PFSK-1 (cell line): ENCODE measurements around the gene XPNPEP2.

Experiments used
- FOXP2 ChIP-seq: optimal IDR thresholded peaks from 2 replicates; pipeline ENCODE3; 2011; ENCODE audit warnings: borderline replicate concordance, control low read depth, inconsistent platforms; ENCODE audit not compliant: insufficient read depth; ENCODE audit errors: extremely low read length, extremely low read depth
- POLR2AphosphoS5 ChIP-seq: IDR thresholded peaks from 2 replicates; pipeline ENCODE4 v1.6.1; 2012; ENCODE audit warnings: low read depth, mild to moderate bottlenecking, control low read depth, low read length, moderate library complexity
- SIN3A ChIP-seq: IDR thresholded peaks from 2 replicates; pipeline ENCODE4 v1.6.1; 2012; ENCODE audit warnings: mild to moderate bottlenecking, low read length, moderate library complexity, borderline replicate concordance; ENCODE audit not compliant: insufficient read depth
- TAF1 ChIP-seq: IDR thresholded peaks from 2 replicates; pipeline ENCODE4 v1.6.1; 2012; ENCODE audit warnings: low read length, control low read depth, borderline replicate concordance; ENCODE audit not compliant: insufficient read depth
- TF ChIP-seq, protein P1 (sequence below), 2 experiments: IDR thresholded peaks; 2 replicates each; pipeline versions ENCODE4 v1.6.1 to v1.8.0; 2011 to 2012; ENCODE audit warnings: low read depth in 2 of 2, low read length in 2 of 2, control low read depth in 1 of 2, inconsistent platforms in 1 of 2, mild to moderate bottlenecking in 1 of 2, moderate library complexity in 1 of 2; ENCODE audit not compliant: insufficient read depth in 1 of 2

Gene XPNPEP2

DNA sequence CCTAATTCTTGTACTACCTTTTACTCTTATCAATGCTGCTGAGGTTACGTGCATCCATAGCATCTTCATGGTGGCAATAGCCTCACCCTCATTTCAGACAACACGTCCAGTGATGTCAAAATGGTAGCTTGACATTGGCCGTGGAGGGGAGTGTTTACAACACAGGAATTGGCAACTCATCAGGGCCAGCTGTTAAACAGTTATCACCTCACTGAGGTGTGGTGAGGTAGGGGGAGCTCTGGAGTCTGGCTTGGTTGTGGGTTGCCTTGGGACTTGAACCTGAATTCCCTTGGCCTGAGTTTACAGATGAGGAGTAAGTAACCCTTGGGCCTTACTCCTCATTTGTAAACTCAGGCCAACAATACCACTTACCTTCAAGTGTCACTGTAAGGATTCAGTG, 51.4 kb downstream of the XPNPEP2 start:
- TF ChIP-seq SIN3A (no peak), FOXP2 (no peak), TAF1 (no peak), POLR2AphosphoS5 (no peak)
- TF ChIP-seq, protein P1, sequence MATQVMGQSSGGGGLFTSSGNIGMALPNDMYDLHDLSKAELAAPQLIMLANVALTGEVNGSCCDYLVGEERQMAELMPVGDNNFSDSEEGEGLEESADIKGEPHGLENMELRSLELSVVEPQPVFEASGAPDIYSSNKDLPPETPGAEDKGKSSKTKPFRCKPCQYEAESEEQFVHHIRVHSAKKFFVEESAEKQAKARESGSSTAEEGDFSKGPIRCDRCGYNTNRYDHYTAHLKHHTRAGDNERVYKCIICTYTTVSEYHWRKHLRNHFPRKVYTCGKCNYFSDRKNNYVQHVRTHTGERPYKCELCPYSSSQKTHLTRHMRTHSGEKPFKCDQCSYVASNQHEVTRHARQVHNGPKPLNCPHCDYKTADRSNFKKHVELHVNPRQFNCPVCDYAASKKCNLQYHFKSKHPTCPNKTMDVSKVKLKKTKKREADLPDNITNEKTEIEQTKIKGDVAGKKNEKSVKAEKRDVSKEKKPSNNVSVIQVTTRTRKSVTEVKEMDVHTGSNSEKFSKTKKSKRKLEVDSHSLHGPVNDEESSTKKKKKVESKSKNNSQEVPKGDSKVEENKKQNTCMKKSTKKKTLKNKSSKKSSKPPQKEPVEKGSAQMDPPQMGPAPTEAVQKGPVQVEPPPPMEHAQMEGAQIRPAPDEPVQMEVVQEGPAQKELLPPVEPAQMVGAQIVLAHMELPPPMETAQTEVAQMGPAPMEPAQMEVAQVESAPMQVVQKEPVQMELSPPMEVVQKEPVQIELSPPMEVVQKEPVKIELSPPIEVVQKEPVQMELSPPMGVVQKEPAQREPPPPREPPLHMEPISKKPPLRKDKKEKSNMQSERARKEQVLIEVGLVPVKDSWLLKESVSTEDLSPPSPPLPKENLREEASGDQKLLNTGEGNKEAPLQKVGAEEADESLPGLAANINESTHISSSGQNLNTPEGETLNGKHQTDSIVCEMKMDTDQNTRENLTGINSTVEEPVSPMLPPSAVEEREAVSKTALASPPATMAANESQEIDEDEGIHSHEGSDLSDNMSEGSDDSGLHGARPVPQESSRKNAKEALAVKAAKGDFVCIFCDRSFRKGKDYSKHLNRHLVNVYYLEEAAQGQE (IDR thresholded peaks at IDR 0.05; ENCODE audit: insufficient read depth in 1 of 2, low read depth in 2 of 2, low read length in 2 of 2) = no peak

DNA sequence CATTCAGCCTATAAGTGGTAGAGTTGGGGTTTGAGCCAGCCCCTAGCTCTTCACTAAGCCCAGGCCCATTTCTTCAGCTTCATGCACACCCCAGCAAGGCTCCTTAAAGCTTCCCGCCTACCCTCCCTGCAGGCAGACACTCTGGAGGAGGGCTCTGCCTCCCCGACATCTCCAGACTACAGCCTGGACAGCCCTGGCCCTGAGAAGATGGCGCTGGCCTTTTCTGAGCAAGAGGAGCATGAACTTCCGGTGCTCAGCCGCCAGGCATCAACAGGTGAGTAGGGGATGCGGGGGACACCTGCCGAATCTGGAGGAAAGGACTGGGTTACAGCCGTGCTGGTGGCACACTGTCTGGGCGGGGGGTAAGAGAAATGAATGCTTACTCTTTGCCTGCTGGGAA, 52.0 kb downstream of the XPNPEP2 start:
- TF ChIP-seq, protein P1 (IDR thresholded peaks at IDR 0.05; ENCODE audit: insufficient read depth in 1 of 2, low read depth in 2 of 2, low read length in 2 of 2) = no peak
- TF ChIP-seq FOXP2 (no peak), POLR2AphosphoS5 (no peak), SIN3A (no peak), TAF1 (no peak)

DNA sequence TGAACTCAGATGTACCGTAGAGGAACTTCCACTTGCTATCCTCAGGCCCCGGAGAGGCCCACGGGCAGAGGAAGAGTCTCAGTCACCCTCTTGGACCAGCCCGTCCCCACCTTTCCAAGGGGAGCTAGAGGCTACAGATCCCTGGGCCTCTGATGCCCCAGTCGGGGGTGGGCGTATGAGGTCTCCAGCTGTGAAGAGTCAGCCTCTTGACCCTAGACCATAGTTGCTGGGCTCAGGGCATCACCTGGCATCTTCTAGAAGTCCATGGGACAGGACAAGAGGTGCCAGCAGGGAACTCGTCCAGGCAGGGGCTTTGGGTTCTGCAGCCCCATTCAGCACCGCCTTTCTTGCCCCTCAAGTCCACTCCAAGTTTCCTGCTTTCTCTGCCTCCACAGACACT, 52.6 kb downstream of the XPNPEP2 start:
- TF ChIP-seq FOXP2 = no peak
- no peak for TF ChIP-seq TAF1
- TF ChIP-seq, protein P1 (IDR thresholded peaks at IDR 0.05; ENCODE audit: insufficient read depth in 1 of 2, low read depth in 2 of 2, low read length in 2 of 2) = no peak
- TF ChIP-seq SIN3A = no peak
- TF ChIP-seq POLR2AphosphoS5 = no peak

DNA sequence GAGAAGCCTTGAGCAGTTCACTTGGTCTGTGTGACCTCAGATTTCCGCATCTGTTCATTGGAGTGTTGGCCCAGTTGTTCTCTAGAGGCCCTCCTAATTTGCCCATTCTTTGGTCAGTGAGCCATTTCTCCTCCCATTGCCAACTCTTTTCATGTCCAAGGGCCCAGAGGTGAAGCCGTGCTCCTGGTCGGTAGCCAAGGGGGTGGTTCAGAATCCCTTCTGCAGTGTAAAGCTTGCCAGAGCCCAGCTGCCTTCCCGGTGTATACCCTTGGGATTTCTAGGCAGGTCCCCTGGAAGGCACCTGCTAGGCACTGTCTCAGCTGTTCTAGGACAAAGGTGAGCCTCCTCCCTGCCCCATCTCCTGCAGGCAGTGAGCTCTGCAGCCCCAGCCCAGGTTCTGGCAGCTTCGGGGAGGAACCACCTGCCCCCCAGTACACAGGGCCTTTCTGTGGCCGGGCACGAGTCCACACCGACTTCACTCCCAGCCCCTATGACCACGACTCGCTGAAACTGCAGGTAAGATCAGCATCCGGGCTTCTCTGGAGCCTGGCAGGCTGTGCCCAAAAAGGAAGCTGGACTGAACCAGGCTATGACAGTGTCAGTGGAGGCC, 53.3 kb downstream of the XPNPEP2 start:
- TF ChIP-seq TAF1 = no peak

DNA sequence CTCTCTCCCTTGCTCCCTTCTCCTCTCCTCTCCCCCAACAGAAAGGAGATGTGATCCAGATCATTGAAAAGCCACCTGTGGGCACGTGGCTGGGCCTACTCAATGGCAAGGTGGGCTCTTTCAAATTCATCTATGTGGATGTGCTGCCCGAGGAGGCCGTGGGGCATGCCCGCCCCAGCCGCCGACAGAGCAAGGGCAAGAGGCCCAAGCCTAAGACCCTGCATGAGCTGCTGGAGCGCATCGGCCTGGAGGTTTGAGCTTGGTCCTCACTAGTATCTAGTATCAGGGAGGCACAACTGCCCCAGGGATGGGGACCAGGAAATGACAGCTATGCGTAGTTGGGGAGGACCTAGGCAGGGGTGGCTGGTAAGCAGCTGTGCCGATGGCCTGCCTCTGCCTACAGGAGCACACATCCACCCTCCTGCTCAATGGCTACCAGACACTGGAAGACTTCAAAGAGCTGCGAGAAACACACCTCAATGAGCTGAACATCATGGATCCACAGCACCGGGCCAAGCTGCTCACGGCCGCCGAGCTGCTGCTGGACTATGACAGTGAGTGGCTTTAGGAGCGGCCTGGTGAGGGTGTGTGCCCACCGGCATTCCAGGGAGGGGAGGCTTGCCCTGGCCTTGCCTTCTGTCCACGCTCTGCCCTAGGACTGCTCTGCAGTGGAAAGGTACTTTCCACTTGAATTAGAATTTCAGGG, 54.0 kb downstream of the XPNPEP2 start:
- no peak for TF ChIP-seq POLR2AphosphoS5
- TF ChIP-seq SIN3A = no peak
- TF ChIP-seq FOXP2 = no peak
- TF ChIP-seq, protein P1 (IDR thresholded peaks at IDR 0.05; ENCODE audit: insufficient read depth in 1 of 2, low read depth in 2 of 2, low read length in 2 of 2) = no peak
- no peak for TF ChIP-seq TAF1
